Neural cell (in vitro differentiated cells): ENCODE data around the gene PRKAA2. TPM values are rescaled to one million over a fixed set of nuclear protein-coding genes. Genes with fewer than 3 reads are reported as not detected.

Source experiments
- H2AFZ ChIP-seq: fragments of 200-600, 300-800 bp; sonication (generic), shearing (Covaris generic); 2 replicates; pipeline ENCODE4 v1.6.0; 2014; ENCODE audit warnings: low read depth, mild to moderate bottlenecking, antibody characterized with exemption, low read length, moderate library complexity
- H3F3A ChIP-seq: fragments of 200-600 bp; shearing (Covaris generic); 2 replicates; pipeline ENCODE4 v1.6.1; 2016; ENCODE audit warnings: mild to moderate bottlenecking, moderate library complexity, mixed read lengths, antibody characterized with exemption, low read length; ENCODE audit not compliant: insufficient read depth, poor library complexity, severe bottlenecking
- H3K27ac ChIP-seq: fragments of 200-600, 300-800 bp; sonication (generic), shearing (Covaris generic); 2 replicates; pipeline ENCODE4 v1.5.1; 2014; ENCODE audit warnings: mild to moderate bottlenecking, low read length, moderate library complexity
- H3K27me3 ChIP-seq: fragments of 300-800, 200-600 bp; sonication (generic), shearing (Covaris generic); 2 replicates; pipeline ENCODE4 v1.6.0; 2014; ENCODE audit warnings: mild to moderate bottlenecking, low read depth, low read length, moderate library complexity; ENCODE audit not compliant: insufficient read depth
- H3K36me3 ChIP-seq: fragments of 300-800, 200-600 bp; sonication (generic), shearing (Covaris generic); 2 replicates; pipeline ENCODE4 v1.5.1; 2014; ENCODE audit warnings: mild to moderate bottlenecking, antibody characterized with exemption, low read length, moderate library complexity; ENCODE audit not compliant: insufficient read depth
- H3K4me2 ChIP-seq: fragments of 300-800, 200-600 bp; sonication (generic), shearing (Covaris generic); 2 replicates; pipeline ENCODE4 v1.6.0; 2014; ENCODE audit warnings: mild to moderate bottlenecking, low read length
- H3K4me3 ChIP-seq: fragments of 300-800, 200-600 bp; sonication (generic), shearing (Covaris generic); 2 replicates; pipeline ENCODE4 v1.5.1; 2014; ENCODE audit warnings: mild to moderate bottlenecking, low read length, moderate library complexity
- H3K79me2 ChIP-seq: fragments of 200-600 bp; shearing (Covaris generic); replicated peaks from 2 replicates; pipeline ENCODE4 v1.6.0; 2014; ENCODE audit warnings: mild to moderate bottlenecking, low read length, moderate library complexity; ENCODE audit not compliant: insufficient read depth
- H3K9ac ChIP-seq: fragments of 300-800, 200-600 bp; sonication (generic), shearing (Covaris generic); 2 replicates; pipeline ENCODE4 v1.6.1; 2016; ENCODE audit warnings: mild to moderate bottlenecking, low read length, mixed read lengths
- H3K9me2 ChIP-seq: fragments of 200-600 bp; shearing (Covaris generic); 2 replicates; pipeline ENCODE4 v1.6.1; 2016; ENCODE audit warnings: mild to moderate bottlenecking, low read length, mixed read lengths; ENCODE audit not compliant: insufficient read depth
- H3K9me3 ChIP-seq: fragments of 200-600, 300-800 bp; sonication (generic), shearing (Covaris generic); 2 replicates; pipeline ENCODE4 v1.6.1; 2016; ENCODE audit warnings: mild to moderate bottlenecking, mixed run types, low read length, moderate library complexity, mixed read lengths
- H4K20me1 ChIP-seq: fragments of 200-600 bp; shearing (Covaris generic); 2 replicates; pipeline ENCODE4 v1.6.1; 2016; ENCODE audit warnings: mild to moderate bottlenecking, mixed run types; ENCODE audit not compliant: insufficient read depth
- EP300 ChIP-seq: fragments of 450-650 bp; conservative IDR thresholded peaks from 2 replicates; pipeline ENCODE4 v1.6.1; 2014; ENCODE audit warnings: antibody characterized with exemption, mild to moderate bottlenecking, moderate library complexity; ENCODE audit not compliant: poor library complexity, severe bottlenecking
- EZH2 ChIP-seq: fragments of 200-600, 300-800 bp; shearing (Covaris generic), sonication (generic); IDR thresholded peaks from 2 replicates; pipeline ENCODE4 v1.6.1; 2014; ENCODE audit warnings: antibody characterized with exemption, low read length, borderline replicate concordance, mild to moderate bottlenecking; ENCODE audit not compliant: insufficient read depth, poor library complexity, severe bottlenecking
- MXI1 ChIP-seq: fragments of 450-650 bp; conservative IDR thresholded peaks from 2 replicates; pipeline ENCODE4 v1.6.1; 2014; ENCODE audit warnings: antibody characterized with exemption, mild to moderate bottlenecking; ENCODE audit not compliant: poor library complexity, severe bottlenecking
- POLR2AphosphoS5 ChIP-seq: IDR thresholded peaks from 2 replicates; pipeline ENCODE4 v1.6.1; 2012
- RAD21 ChIP-seq: fragments of 450-650 bp; conservative IDR thresholded peaks from 2 replicates; pipeline ENCODE4 v1.6.1; 2014; ENCODE audit warnings: antibody characterized with exemption, mild to moderate bottlenecking, moderate library complexity
- REST ChIP-seq: IDR thresholded peaks from 2 replicates; pipeline ENCODE4 v1.6.1; 2012; ENCODE audit warnings: borderline replicate concordance
- SMC3 ChIP-seq: fragments of 450-650 bp; conservative IDR thresholded peaks from 2 replicates; pipeline ENCODE4 v1.6.1; 2014; ENCODE audit warnings: antibody characterized with exemption, mild to moderate bottlenecking, moderate library complexity; ENCODE audit not compliant: poor library complexity
- TAF1 ChIP-seq: IDR thresholded peaks from 2 replicates; pipeline ENCODE4 v1.6.1; 2012; ENCODE audit warnings: low read depth
- polyA plus RNA-seq: library from polyadenylated mRNA; depleted of rRNA; stranded (reverse); fragments of >200 nt; gene quantifications from 2 replicates; pipeline ENCODE4 v1.2.3, GENCODE V29; 2014
- TF ChIP-seq, protein P1 (sequence below): fragments of 450-650 bp; IDR thresholded peaks from 2 replicates; pipeline ENCODE4 v1.5.1; 2014; ENCODE audit warnings: antibody characterized with exemption, mild to moderate bottlenecking, moderate library complexity; ENCODE audit not compliant: poor library complexity, severe bottlenecking

Gene PRKAA2
- polyA plus RNA-seq, 1 donor from 2014 or later, result 20.0 TPM

DNA sequence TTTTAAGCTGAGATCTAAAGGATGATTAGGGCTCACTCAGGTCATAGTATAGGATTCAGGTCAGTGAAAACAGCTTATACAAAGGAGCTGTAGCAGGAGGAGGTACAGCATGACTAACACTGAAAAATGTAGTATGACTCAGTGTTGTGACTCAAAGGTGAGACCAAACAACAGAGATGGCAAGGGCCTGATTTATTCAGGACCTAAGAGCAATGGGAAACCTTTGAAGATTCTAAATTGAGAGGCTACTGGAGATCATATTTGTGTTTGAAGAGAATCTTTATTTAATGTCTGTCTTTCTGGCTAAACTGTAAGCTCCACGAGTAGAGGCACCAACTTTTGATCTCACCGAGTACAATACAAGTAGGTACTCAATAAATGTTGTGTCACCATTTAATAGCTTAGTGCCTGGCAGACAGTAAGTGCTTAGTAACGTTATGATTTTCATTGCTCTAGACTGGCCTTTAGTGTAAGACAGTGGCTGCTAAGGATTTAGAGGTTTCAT is 43.5 kb downstream of the PRKAA2 start:
- no peaks in the 10 kb centered on the region for H3F3A ChIP-seq
- no peak overlapping the region for H3K4me3 ChIP-seq
- H4K20me1 ChIP-seq, result no peaks in the 10 kb centered on the region
- no peaks in the 10 kb centered on the region for H3K27me3 ChIP-seq
- no peaks in the 10 kb centered on the region for H3K36me3 ChIP-seq
- H3K27ac ChIP-seq, result no peak overlapping the region
- H3K9me2 ChIP-seq, result no peaks in the 10 kb centered on the region
- H3K9ac ChIP-seq, result no peak overlapping the region
- no peak overlapping the region for H3K4me2 ChIP-seq
- no peaks in the 10 kb centered on the region for H3K9me3 ChIP-seq
- H2AFZ ChIP-seq, result no peak overlapping the region
- TF ChIP-seq TAF1 (no peak), POLR2AphosphoS5 (no peak), MXI1 (no peak), RAD21 (no peak), EP300 (no peak)
- no peaks in the 10 kb centered on the region for H3K79me2 ChIP-seq

DNA sequence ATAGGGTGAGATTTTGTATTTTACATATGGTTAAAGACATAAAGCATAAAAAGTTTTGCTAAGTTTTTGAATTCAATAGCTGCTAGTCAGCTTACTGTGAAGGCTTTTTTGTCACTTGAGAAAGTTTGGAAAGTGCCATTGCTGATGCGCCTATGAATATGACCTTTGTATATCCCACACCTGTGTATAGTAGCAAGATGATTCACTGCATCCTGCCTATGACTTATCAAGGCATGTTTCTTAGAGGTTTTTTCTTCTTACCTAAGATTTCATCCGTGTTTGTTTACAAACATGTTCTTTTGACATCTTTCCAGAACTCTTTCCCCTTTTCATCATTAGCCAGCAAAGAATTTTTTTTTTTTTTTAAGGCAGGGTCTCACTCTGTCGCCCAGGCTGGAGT is 51.5 kb downstream of the PRKAA2 start:
- no peak overlapping the region for H3K9ac ChIP-seq
- no peak overlapping the region for H2AFZ ChIP-seq
- no peak overlapping the region for H3K4me2 ChIP-seq
- TF ChIP-seq RAD21 (no peak), EP300 (no peak), SMC3 (no peak)
- H3K9me3 ChIP-seq, result peaks cover 4% of the 10 kb centered on the region
- no peaks in the 10 kb centered on the region for H3K79me2 ChIP-seq
- no peak overlapping the region for H3K4me3 ChIP-seq
- no peaks in the 10 kb centered on the region for H4K20me1 ChIP-seq
- H3F3A ChIP-seq, result no peaks in the 10 kb centered on the region
- H3K27ac ChIP-seq, result no peak overlapping the region
- H3K9me2 ChIP-seq, result no peaks in the 10 kb centered on the region
- no peaks in the 10 kb centered on the region for H3K36me3 ChIP-seq
- no peaks in the 10 kb centered on the region for H3K27me3 ChIP-seq

GRCh38 chr1:56703747-56704146 is 58.6 kb downstream of the PRKAA2 start:
- no peak overlapping the region for H3K4me2 ChIP-seq
- no peak overlapping the region for H3K4me3 ChIP-seq
- H3K9me2 ChIP-seq, result no peaks in the 10 kb centered on the region
- H3F3A ChIP-seq, result no peaks in the 10 kb centered on the region
- no peaks in the 10 kb centered on the region for H4K20me1 ChIP-seq
- H3K9me3 ChIP-seq, result peaks cover 13% of the 10 kb centered on the region
- peaks cover 23% of the 10 kb centered on the region for H3K36me3 ChIP-seq
- H3K27me3 ChIP-seq, result no peaks in the 10 kb centered on the region
- no peak overlapping the region for H3K9ac ChIP-seq
- H3K27ac ChIP-seq, result no peak overlapping the region
- no peak overlapping the region for H2AFZ ChIP-seq
- no peak for TF ChIP-seq RAD21
- no peak for TF ChIP-seq EP300
- no peak for TF ChIP-seq SMC3
- TF ChIP-seq REST, result no peak
- TF ChIP-seq EZH2, result no peak
- TF ChIP-seq TAF1, result no peak
- TF ChIP-seq MXI1, result no peak
- TF ChIP-seq, protein P1, sequence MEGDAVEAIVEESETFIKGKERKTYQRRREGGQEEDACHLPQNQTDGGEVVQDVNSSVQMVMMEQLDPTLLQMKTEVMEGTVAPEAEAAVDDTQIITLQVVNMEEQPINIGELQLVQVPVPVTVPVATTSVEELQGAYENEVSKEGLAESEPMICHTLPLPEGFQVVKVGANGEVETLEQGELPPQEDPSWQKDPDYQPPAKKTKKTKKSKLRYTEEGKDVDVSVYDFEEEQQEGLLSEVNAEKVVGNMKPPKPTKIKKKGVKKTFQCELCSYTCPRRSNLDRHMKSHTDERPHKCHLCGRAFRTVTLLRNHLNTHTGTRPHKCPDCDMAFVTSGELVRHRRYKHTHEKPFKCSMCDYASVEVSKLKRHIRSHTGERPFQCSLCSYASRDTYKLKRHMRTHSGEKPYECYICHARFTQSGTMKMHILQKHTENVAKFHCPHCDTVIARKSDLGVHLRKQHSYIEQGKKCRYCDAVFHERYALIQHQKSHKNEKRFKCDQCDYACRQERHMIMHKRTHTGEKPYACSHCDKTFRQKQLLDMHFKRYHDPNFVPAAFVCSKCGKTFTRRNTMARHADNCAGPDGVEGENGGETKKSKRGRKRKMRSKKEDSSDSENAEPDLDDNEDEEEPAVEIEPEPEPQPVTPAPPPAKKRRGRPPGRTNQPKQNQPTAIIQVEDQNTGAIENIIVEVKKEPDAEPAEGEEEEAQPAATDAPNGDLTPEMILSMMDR, result no peak
- no peak for TF ChIP-seq POLR2AphosphoS5
- no peaks in the 10 kb centered on the region for H3K79me2 ChIP-seq
